ENCODE measurements around the gene ABHD3.
A peak's percentile ranks its signal among the peaks of the same experiment; 100 is the strongest.
"Not testable (repeated sequence)": the region's sequence is repeated elsewhere in the genome, so short reads cannot be mapped to it uniquely, and the experiment has no call there.

The ABHD3 gene

GRCh38 chr18:21704603-21705364, at the start of gene ABHD3:
Gene ABHD3 (minus strand): TSS chr18:21704774. CDS start chr18:21704665, 109 bp downstream.
- peak; percentile 91 for DNase-seq

GRCh38 chr18:21747764-21748693, 43.5 kb upstream of the ABHD3 start:
- no peak for DNase-seq

DNA sequence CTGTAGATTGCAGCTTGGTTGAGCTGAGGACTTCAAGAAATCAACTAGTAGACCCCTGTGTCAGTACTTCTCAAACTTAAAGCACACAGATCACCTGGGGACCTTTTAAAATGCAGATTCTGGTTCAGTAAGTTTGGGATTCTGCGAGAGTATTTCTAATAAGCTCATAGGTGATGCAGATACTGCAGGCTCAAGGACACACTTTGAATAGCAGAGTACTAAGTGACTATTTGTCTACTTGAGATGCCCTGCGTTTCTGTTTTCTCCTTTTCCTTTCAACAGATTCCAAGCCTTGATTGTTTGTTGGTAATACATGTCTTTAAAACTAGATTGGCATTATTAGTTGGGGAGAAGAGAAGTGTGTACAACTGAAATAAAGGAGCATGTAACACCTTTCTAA, 42.7 kb upstream of the ABHD3 start:
- DNase-seq = no peak

- DNase-seq = no peak
Measured at GRCh38 chr18:21745231-21745630, 40.7 kb upstream of the ABHD3 start.

DNA sequence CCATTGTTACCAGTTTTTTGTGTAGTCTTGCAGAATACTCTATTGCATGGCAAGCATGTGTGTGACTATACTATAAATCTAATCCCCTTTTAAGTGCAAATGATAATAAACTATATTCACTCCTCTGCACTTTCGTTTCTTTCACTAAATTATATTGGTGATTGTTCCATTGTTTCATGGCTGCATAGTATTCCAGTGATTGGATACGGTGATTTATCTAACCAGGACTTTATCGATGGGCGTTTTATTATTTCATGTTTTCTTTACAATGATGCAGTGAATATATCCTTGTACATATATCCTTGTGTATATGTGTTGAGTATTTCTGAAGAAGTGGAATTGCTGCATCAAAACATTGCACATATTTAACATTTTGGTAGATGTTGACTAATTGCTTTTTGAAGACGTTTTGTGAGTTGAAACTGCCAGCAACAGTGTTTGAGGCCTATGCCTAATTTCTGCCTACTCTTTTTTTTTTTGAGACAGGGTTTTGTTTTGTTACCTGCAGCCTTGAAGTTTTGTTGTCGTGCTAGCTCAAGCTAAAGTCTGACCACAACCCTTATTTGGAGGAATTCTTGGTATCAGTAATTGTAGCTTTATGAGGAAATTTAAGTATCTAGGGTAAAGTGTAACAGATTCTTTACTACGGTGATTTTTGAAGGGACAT, 38.7 kb upstream of the ABHD3 start:
- no peak for DNase-seq

DNA sequence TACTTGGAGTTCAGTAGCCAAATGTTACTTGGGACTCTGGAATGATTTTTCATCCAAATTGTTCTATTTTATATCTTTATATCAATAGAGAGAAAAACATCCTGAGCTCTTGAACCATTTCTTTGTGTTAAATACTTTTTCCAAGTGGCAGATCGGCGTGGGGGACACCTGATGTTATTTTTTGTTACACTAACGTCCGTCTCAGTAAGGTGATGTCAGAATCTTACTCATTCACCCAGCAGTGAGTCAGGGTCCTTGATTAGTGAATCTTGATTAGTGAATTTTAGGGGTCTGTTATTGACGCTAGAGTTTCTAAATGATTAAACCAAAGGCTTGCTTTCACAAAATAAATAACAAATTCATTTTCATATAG, 37.7 kb upstream of the ABHD3 start:
- DNase-seq = no peak

- peak; percentile 20 for DNase-seq
Measured at GRCh38 chr18:21741562-21742314, 37.2 kb upstream of the ABHD3 start.

- DNase-seq = no peak
Measured at GRCh38 chr18:21741312-21741561, 36.7 kb upstream of the ABHD3 start.

DNA sequence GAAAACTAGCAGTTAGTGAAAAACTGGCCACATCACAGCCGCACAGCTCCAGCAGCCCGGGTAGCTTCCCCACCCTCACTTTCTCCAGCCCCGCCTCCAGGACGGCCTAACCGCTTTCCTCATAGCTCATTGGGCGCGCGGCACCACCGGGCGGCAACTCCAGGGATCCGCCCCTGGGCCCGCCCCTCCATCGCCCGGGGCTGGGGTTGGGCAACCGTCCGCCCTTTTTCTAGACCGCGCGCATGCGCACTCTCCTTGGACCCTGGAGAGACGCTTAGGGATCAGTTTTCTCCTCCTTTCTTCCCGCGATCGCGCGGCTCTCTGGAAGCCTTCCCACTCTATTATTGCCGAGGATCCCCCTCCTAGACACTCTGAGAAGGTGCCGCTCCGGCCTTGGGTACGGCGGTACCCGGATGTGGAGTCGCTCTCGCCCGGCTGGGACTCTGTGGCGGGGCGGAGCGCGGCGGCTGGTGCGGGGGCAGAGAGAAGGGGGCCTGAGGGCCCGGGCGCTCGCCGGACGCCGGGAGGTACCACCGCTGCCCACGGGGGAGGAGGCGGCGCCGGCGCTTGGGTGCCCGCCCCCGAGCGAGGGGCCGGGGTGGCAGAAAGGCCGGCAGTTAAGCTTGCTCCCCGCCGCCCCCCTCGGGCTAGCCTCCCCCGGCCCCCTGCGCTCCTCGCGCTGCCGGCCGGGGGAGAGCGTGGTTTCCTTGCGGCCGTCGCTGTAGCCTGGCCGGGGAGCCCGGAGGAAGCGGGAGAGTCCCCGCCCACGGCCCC, 36.2 kb upstream of the ABHD3 start, which contains the start of gene MIB1:
MIB1 (plus strand) TSS at position 255 of the 774 bp plus-strand sequence. CDS start 792 bp downstream, outside the sequence.
- DNase-seq = peak; percentile 97

- no peak for DNase-seq
Measured at GRCh38 chr18:21739604-21740537, 35.3 kb upstream of the ABHD3 start.

DNA sequence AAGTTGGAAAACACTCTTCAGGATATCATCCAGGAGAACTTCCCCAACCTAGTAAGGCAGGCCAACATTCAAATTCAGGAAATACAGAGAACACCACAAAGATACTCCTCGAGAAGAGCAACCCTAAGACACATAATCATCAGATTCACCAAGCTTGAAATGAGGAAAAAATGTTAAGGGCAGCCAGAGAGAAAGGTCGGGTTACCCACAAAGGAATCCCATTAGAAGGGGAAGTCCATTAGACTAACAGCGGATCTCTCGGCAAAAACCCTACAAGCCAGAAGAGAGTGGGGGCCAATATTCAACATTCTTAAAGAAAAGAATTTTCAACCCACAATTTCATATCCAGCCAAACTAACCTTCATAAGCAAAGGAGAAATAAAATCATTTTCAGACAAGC, 32.4 kb upstream of the ABHD3 start:
- not testable (repeated sequence) for DNase-seq

DNA sequence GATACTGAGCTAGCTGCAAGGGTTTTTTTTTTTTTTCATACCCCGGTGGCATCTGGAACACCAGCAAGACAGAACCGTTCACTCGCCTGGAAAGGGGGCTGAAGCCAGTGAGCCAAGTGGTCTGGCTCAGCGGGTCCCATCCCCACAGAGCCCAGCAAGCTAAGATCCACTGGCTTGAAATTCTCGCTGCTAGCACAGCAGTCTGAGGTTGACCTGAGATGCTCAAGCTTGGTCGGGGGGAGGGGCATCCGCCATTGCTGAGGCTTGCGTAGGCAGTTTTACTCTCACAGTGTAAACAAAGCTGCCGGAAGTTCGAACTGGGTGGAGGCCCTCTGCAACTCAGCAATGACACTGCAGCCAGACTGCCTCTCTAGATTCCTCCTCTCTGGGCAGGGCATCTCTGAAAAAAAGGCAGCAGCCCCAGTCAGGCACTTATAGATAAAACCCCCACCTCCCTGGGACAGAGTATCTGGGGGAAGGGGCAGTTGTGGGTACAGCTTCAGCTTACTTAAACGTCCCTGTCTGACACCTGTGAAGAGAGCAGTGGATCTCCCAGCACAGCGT, 31.0 kb upstream of the ABHD3 start:
- DNase-seq = peak; percentile 58

DNA sequence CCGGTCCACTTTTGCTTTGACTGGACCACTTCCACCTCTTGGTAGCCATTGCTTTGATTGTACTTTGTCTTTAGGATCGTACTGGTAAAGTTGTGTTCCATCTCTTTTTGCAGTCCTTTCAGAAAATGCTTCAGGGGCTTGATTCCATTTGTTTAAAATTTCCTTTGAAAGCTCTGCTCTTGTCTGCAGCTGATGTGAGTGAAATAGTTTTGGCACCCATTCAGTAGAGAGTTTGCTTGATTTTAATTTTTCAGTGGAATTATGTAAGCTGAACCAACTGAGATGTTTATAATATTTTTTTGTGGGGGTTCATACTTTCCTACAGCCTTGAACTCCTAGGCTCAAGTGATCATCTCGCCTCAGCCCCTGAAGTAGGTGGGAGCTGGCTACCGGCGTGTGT, 28.4 kb upstream of the ABHD3 start:
- no peak for DNase-seq

- no peak for DNase-seq
Measured at GRCh38 chr18:21727702-21728101, 23.1 kb upstream of the ABHD3 start.

DNA sequence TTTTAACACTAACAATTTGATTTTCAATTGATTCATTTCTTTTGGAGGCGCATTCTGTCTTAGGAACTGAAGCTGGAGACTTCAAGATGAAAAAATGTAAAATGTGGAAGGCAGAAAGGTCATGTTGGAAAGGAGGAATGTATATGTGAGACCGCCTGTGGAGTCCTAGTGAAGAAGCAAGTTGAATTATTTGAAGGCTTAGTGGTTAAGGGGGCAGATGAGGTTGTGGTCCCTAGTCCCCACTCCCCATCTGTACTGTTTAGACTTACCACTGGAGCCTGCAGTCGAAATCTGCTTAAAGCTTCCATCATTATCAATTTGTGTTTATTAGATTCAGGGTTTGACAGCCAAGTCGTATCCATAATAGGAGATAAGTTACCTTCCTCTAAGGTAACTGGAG, 20.6 kb upstream of the ABHD3 start:
- DNase-seq = no peak

DNA sequence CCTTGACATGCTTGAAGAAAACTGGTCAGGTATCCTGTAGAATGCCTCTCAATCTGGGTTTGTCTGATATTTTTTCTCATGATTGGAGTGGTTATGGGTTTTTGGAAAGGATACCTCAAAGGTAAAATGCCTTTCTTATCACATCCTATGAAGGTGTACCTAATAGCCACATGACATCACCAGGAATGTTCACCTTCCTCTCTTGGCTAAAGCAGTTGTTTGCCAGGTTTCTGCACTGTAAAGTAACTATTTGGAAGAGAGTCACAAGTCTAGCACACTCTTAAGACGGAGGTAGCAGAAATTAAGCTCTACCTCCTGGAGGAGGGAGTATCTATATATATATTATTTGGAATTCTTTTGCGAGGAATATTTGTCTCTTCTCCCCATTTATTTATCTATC, 18.1 kb upstream of the ABHD3 start:
- DNase-seq = no peak

DNA sequence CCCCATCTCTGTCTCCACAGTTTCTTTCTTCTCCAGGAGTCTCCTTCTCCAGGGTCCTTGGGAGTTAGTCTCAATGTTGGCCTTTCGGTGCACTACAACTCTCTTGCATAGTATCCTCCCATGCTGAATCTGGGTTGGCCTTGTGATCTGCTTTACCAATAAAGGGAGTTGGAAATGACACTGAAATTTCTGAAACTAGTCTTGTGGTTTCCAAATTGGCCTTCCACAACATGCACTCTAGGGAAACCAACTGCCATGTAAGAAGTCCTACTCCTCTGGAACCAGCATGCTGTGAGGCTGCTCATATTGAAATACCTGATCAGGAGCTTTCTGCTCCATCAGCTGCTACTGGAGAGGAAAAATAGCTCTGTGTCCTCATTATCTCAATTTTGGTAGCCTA, 9.9 kb upstream of the ABHD3 start:
- DNase-seq = no peak

DNA sequence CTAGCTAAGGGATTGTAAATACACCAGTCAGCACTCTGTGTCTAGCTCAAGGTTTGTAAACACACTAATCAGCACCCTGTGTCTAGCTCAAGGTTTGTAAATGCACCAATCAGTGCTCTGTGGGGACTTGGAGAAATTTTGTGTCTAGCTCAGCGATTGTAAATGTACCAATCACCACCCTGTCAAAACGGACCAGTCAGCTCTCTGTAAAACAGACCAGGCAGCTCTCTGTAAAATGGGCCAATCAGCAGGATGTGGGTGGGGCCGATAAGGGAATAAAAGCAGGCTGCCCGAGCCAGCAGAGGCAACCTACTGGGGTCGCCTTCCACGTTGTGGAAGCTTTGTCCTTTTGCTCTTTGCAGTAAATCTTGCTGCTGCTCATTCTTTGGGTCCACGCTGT, 2.6 kb upstream of the ABHD3 start:
- not testable (repeated sequence) for DNase-seq

- no peak for DNase-seq
Measured at GRCh38 chr18:21706386-21706865, 1.9 kb upstream of the ABHD3 start.

DNA sequence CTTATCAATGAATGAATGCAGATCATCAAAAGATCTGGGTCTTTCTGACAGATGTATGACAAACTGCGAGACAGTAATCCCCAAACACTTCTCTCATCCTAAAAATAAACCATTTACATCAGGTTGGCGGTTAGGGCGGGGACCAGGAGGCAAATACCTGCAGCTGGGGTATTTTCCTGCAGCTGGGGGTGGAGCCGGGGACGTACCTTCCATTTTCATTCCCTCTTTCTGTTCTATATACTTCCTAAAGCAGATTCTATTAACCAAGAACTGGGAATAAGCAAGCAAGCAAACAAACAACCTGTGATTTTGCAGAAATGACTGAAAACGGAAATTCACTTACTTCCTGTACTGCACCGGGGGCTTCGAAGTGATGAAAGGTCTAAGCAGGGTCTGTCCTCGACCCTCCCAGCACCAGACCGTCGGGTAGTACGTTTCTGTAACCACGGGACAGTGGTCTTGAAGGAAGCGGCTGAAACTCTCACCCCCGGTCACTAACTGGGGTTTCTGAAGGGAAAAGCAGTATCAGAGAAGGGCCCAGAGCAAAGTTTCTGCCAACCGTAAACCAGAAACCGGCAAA, 1.2 kb downstream of the ABHD3 start:
- peak; percentile 20 for DNase-seq

Measured in CD4-positive, alpha-beta T cell treated with Interleukin-15 for 1 hour (primary cell).